Posterior cingulate gyrus (tissue), 11 donors: ENCODE data around the gene KCNT1.

ENCODE experiments used
- DNase-seq, 10 donors: peaks; one replicate each; pipeline versions ENCODE4 v3.0.0 to v3.0.0-alpha.2; 2020 to 2021; ENCODE audit warnings: mixed read lengths in 3 of 10
- intact Hi-C: fragments of 100-400 bp; cut with DNase I; formaldehyde crosslinking; loops from one replicate; pipeline ENCODE4 v1.15.1; 2023

KCNT1 gene

GRCh38 chr9:135775911-135776310 lies 73.9 kb downstream of the KCNT1 start:
- no peak for DNase-seq
- intact Hi-C loops: no loop called here

GRCh38 chr9:135776893-135777622 lies 75.1 kb downstream of the KCNT1 start:
- intact Hi-C loops: no loop called here
- no peak for DNase-seq

GRCh38 chr9:135777623-135778177 lies 75.7 kb downstream of the KCNT1 start:
- no peak for DNase-seq
- intact Hi-C loops: no loop called here

- intact Hi-C loops: no loop called here
These were observed 76.4 kb downstream of the KCNT1 start for GRCh38 chr9:135778421-135778820.

GRCh38 chr9:135779571-135779970 lies 77.6 kb downstream of the KCNT1 start:
- intact Hi-C loops: no loop called here
- no peak for DNase-seq

More at GRCh38 chr9:135778421-135778820, 76.4 kb downstream of the KCNT1 start:
- no peak for DNase-seq

- DNase-seq: no peak
- intact Hi-C loops: no loop called here
These were observed 78.1 kb downstream of the KCNT1 start for GRCh38 chr9:135780086-135780485.

GRCh38 chr9:135780626-135781025 lies 78.6 kb downstream of the KCNT1 start:
- DNase-seq: no peak
- intact Hi-C loops: no loop called here

GRCh38 chr9:135782946-135783345 lies 81.0 kb downstream of the KCNT1 start:
- no peak for DNase-seq
- intact Hi-C loops: no loop called here

GRCh38 chr9:135783540-135784245 lies 81.7 kb downstream of the KCNT1 start:
- DNase-seq: no peak
- intact Hi-C loops: no loop called here

- DNase-seq: no peak
- intact Hi-C loops: no loop called here
These were observed 83.1 kb downstream of the KCNT1 start for GRCh38 chr9:135785013-135785575.

GRCh38 chr9:135786146-135786690 lies 84.2 kb downstream of the KCNT1 start:
- intact Hi-C loops: no loop called here
- DNase-seq: no peak

GRCh38 chr9:135787317-135787716 lies 85.3 kb downstream of the KCNT1 start:
- intact Hi-C loops: no loop called here
- no peak for DNase-seq

GRCh38 chr9:135787776-135788575 lies 86.0 kb downstream of the KCNT1 start:
- intact Hi-C loops: no loop called here

GRCh38 chr9:135788576-135789300 lies 86.8 kb downstream of the KCNT1 start:
- no peak for DNase-seq
- intact Hi-C loops: no loop called here

More at GRCh38 chr9:135787776-135788575, 86.0 kb downstream of the KCNT1 start:
- no peak for DNase-seq

GRCh38 chr9:135789838-135790291 lies 87.9 kb downstream of the KCNT1 start:
- intact Hi-C loops: loop anchor here (10.0 kb wide), 1 partner anchor 335 kb away; no protein-coding TSS in a partner anchor
- DNase-seq: no peak

- intact Hi-C loops: loop anchor here (10.0 kb wide), 1 partner anchor 334 kb away; no protein-coding TSS in a partner anchor
- DNase-seq: no peak
These were observed 88.4 kb downstream of the KCNT1 start for GRCh38 chr9:135790356-135790755.

GRCh38 chr9:135790850-135791249 lies 88.9 kb downstream of the KCNT1 start:
- no peak for DNase-seq
- intact Hi-C loops: loop anchor here (10.0 kb wide), 1 partner anchor 334 kb away; no protein-coding TSS in a partner anchor

GRCh38 chr9:135791431-135792267 lies 89.7 kb downstream of the KCNT1 start:
- intact Hi-C loops: loop anchor here (10.0 kb wide), 1 partner anchor 333 kb away; no protein-coding TSS in a partner anchor
- DNase-seq: no peak
